NT2/D1 (cell line): ENCODE data around the gene RNASE7.

ENCODE experiments used
- SUZ12 ChIP-seq: IDR thresholded peaks from 2 replicates; pipeline ENCODE4 v1.6.1; 2011; ENCODE audit not compliant: insufficient read length, insufficient read depth; ENCODE audit errors: extremely low read depth
- YY1 ChIP-seq: IDR thresholded peaks from 2 replicates; pipeline ENCODE4 v1.6.1; 2011; ENCODE audit not compliant: insufficient read length, insufficient read depth
- ZNF274 ChIP-seq: IDR thresholded peaks from 2 replicates; pipeline ENCODE4 v1.6.1; 2011; ENCODE audit warnings: mild to moderate bottlenecking, low read depth, low read length

DNA sequence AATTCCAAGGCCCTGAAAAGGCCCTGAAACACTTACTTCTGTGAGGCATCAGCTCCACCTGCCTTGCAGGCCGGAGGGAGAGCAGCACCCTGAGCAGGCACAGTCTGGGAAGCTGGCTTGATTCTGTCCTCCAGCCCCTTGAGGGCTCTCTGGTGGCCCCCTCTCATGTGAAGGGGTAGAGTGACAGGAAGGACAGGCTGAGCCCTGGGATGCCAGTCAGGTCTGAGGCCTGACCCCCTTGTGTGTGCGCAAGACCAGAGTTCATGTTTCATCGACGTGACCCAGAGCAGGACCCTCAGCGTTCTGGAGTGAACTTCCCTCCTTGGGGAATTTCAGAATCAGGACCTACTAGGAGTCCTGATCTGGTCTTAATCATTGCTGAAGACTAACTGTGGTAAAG lies 16.7 kb downstream of the RNASE7 start:
- TF ChIP-seq ZNF274 (no peak), YY1 (no peak), SUZ12 (no peak)
